Right lobe of liver (tissue), 4 donors: ENCODE data around the gene ABCC2.

Source experiments
- POLR2A ChIP-seq: fragments of 450-650 bp; IDR thresholded peaks from one replicate; pipeline ENCODE4 v1.6.1; 2017; ENCODE audit warnings: antibody characterized with exemption, mild to moderate bottlenecking
- TF ChIP-seq, protein P1 (sequence below), 4 donors: fragments of 200-600 bp in 3 of 4; fragments of 450-650 bp in 1 of 4; IDR thresholded peaks; one replicate each; pipeline versions ENCODE4 v1.5.1 to v1.8.0; 2016 to 2022; ENCODE audit warnings: antibody characterized with exemption in 4 of 4, mild to moderate bottlenecking in 2 of 4
- donor health status: DM: no; HTN: no; CAD: no.
- donor health status: DM: no; HTN: no; CAD: no.
- donor health status: DM: no; HTN: yes; CAD: no.

DNA sequence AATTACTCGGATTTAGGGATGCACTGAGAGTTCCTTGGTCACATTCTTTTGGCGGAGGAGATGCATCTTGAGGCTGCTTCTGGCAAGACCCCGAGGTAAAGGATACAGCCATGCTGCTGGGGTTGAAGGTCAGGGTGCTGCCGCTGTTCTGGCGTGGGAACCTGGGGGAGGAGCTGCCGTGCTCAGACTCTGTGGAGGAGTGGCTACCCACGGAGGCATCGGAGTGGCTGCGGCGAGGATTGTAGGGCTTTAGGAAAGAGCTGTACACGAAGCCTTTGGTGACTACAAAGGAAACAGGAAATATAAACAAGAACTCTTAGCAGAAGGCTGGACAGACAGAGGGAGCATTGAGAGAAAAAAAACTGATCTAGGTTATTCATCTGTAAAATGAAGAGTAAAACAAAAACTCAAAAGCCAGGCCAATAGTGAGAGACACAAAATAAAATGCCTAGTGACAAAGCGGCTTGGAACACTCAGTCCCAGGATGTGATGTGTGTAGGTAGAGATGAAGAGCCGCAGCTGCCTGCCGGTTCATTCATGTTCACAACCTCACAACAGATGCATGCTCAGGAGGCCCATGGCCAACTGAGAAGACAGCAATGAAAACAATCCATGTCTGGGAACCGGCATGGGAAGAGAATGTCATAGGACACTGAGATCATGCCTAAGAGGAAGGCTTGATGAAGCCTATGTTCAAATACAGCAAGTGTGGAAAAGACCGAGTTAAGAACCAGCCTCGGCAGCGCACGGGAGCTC lies 97.8 kb downstream of the ABCC2 start:
- TF ChIP-seq, protein P1, sequence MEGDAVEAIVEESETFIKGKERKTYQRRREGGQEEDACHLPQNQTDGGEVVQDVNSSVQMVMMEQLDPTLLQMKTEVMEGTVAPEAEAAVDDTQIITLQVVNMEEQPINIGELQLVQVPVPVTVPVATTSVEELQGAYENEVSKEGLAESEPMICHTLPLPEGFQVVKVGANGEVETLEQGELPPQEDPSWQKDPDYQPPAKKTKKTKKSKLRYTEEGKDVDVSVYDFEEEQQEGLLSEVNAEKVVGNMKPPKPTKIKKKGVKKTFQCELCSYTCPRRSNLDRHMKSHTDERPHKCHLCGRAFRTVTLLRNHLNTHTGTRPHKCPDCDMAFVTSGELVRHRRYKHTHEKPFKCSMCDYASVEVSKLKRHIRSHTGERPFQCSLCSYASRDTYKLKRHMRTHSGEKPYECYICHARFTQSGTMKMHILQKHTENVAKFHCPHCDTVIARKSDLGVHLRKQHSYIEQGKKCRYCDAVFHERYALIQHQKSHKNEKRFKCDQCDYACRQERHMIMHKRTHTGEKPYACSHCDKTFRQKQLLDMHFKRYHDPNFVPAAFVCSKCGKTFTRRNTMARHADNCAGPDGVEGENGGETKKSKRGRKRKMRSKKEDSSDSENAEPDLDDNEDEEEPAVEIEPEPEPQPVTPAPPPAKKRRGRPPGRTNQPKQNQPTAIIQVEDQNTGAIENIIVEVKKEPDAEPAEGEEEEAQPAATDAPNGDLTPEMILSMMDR (IDR thresholded peaks at IDR 0.05) = no peak
- no peak for TF ChIP-seq POLR2A
